Prostate gland (tissue), 2 donors: ENCODE data around the gene ZSCAN30. TPM values are rescaled to one million over a fixed set of nuclear protein-coding genes. Genes with fewer than 3 reads are reported as not detected.

Experiments
- DNase-seq: peaks from one replicate; pipeline ENCODE4 v3.0.0-alpha.2; 2019; ENCODE audit warnings: low spot score
- H3K27ac ChIP-seq, 2 donors: fragments of 200-600 bp; sonication (generic); 2 replicates each; pipeline ENCODE4 v1.5.1; 2017 to 2019
- H3K27me3 ChIP-seq: fragments of 200-600 bp; sonication (generic); replicated peaks from 2 replicates; pipeline ENCODE4 v1.5.1; 2019; ENCODE audit not compliant: insufficient read depth
- H3K36me3 ChIP-seq, 2 donors: fragments of 200-600 bp; sonication (generic); 1 replicate in 1 of 2; 2 replicates in 1 of 2; pipeline versions ENCODE4 v1.5.1 to v1.8.1; 2017 to 2019
- H3K4me1 ChIP-seq: fragments of 200-600 bp; sonication (generic); replicated peaks from 2 replicates; pipeline ENCODE4 v1.5.1; 2019
- H3K4me3 ChIP-seq, 2 donors: fragments of 200-600 bp; sonication (generic); 2 replicates each; pipeline ENCODE4 v1.5.1; 2017 to 2019
- H3K9me3 ChIP-seq: fragments of 200-600 bp; sonication (generic); 2 replicates; pipeline ENCODE4 v1.5.1; 2017
- POLR2A ChIP-seq: fragments of 450-650 bp; IDR thresholded peaks from one replicate; pipeline ENCODE4 v1.6.1; 2016; ENCODE audit warnings: antibody characterized with exemption, mild to moderate bottlenecking
- POLR2AphosphoS5 ChIP-seq: sonication (generic); formaldehyde crosslinking; IDR thresholded peaks from one replicate; pipeline ENCODE4 v1.6.1; 2017; ENCODE audit warnings: antibody characterized with exemption
- WGBS: methylation state at CpG from one replicate; pipeline ENCODE4 v1.1.5; 2018; 5-methylcytosine and 5-hydroxymethylcytosine counted together
- intact Hi-C: fragments of 100-400 bp; cut with DNase I; formaldehyde crosslinking; loops from one replicate; pipeline ENCODE4 v1.14.2; 2022
- total RNA-seq, 2 donors: library from RNA; depleted of rRNA; stranded (reverse); fragments of >200 nt; gene quantifications; one replicate each; pipeline ENCODE4 v1.1.0, GENCODE V29; 2016
- TF ChIP-seq, protein P1 (sequence below), 4 experiments: fragments of 200-600 bp in 2 of 4; fragments of 450-650 bp in 2 of 4; sonication (generic) in 2 of 4; IDR thresholded peaks; 1 replicate in 3 of 4; 2 replicates in 1 of 4; pipeline ENCODE4 v1.5.1; 2016 to 2019; ENCODE audit warnings: antibody characterized with exemption in 4 of 4, mild to moderate bottlenecking in 2 of 4, moderate library complexity in 2 of 4

ZSCAN30 gene
- 10 to 100 TPM; 18.3 to 21.3 TPM for total RNA-seq

DNA sequence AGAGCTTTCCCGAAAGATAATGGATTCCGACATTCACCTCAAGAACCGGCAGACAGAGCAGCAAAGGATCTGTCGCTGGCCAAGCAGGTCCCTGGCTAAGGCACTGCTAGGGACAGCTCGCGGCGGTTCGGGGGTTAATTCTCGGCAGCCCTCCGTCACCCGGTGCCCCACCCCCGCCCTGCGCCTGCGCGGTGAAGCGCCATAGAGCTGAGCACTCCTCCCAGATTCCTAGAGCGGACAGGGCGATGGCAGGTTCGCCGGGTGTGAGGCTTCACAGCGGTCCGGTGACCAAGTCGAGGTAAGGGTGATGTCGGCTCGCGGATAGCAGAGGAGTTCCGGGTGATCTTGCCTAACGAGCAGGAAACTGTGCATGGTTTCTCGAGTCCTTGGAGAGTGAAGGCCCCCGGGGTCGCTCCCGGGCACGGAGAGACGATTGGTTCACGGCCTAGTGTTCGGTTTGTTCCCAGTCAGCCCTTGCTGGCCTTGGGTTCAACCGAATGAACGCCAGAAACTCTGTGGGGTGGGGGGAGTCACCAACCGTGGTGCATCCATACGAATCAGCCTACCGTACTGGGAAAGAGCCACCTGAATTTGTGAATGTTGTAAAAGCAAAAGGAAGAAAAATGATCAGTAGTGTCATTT lies at the start of gene ZSCAN30:
Gene ZSCAN30 (minus strand): TSS at position 136 of the 642 bp plus-strand sequence. CDS start 25,877 bp downstream, outside the sequence.
- H3K4me3 ChIP-seq = peak within 1 kb of the TSS; percentile 53 to 66
- H3K27ac ChIP-seq = peak within 1 kb of the TSS; percentile 80 to 87
- TF ChIP-seq, protein P1, sequence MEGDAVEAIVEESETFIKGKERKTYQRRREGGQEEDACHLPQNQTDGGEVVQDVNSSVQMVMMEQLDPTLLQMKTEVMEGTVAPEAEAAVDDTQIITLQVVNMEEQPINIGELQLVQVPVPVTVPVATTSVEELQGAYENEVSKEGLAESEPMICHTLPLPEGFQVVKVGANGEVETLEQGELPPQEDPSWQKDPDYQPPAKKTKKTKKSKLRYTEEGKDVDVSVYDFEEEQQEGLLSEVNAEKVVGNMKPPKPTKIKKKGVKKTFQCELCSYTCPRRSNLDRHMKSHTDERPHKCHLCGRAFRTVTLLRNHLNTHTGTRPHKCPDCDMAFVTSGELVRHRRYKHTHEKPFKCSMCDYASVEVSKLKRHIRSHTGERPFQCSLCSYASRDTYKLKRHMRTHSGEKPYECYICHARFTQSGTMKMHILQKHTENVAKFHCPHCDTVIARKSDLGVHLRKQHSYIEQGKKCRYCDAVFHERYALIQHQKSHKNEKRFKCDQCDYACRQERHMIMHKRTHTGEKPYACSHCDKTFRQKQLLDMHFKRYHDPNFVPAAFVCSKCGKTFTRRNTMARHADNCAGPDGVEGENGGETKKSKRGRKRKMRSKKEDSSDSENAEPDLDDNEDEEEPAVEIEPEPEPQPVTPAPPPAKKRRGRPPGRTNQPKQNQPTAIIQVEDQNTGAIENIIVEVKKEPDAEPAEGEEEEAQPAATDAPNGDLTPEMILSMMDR (IDR thresholded peaks at IDR 0.05) = no peak
- peak; percentile 91 for TF ChIP-seq POLR2AphosphoS5
- peak; percentile 65 for TF ChIP-seq POLR2A
- under 1% methylated on average over 29 of the region's 41 CpGs for WGBS
- H3K36me3 ChIP-seq = no peaks in the 10 kb centered on the region
- peak; percentile 91 for DNase-seq
- H3K9me3 ChIP-seq = no peaks in the 10 kb centered on the region
- intact Hi-C loops = no loop called here
- no peaks in the 10 kb centered on the region for H3K4me1 ChIP-seq
- no peaks in the 10 kb centered on the region for H3K27me3 ChIP-seq

DNA sequence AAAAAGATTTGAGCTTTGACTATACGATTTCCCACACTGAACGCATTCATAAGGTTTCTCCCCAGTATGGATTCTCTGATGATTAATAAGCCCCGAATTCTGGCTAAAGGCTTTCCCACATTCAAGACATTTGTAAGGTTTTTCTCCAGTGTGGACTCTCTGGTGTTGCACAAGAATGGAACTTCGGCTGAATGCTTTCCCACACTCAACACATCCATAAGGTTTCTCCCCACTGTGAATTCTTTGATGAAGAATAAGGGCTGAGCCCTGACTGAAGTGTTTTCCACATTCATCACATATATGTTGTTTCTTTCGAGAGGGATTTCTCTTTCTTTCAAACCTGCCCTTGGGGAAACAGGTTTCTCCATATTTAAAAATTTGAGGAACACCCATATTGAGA lies 47.3 kb upstream of the ZSCAN30 start:
- Histone ChIP-seq H3K27me3 (no peaks in the 10 kb centered on the region), H3K36me3 (peaks cover 0 to 4% of the 10 kb centered on the region in 2 donors), H3K4me1 (no peaks in the 10 kb centered on the region), H3K4me3 (no peak overlapping the region), H3K27ac (no peak overlapping the region), H3K9me3 (no peaks in the 10 kb centered on the region)
- intact Hi-C loops = no loop called here
- 88% methylated on average over 5 of the region's 5 CpGs for WGBS
- TF ChIP-seq POLR2A (no peak), POLR2AphosphoS5 (no peak)
- TF ChIP-seq, protein P1 (IDR thresholded peaks at IDR 0.05) = no peak
- no peak for DNase-seq

DNA sequence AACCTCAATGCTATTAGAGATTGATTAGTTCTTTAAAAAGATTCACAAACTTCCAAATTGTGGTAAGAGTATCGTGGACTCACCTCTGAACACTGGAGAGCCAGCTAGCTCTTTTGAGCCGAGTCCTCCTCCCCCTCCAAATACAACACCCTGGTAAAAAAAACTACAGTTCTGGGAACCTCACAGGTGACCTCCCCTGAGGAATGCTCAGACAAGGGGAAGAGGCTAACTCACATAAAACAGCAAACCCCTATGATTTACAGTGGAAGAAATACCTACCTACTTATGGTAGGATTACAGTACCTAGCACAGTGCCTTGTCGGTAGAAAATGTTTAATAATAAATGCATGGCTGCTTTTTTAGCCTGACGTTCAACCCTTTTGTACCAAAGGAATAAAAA lies 45.8 kb upstream of the ZSCAN30 start:
- intact Hi-C loops = no loop called here
- Histone ChIP-seq H3K9me3 (no peaks in the 10 kb centered on the region), H3K4me1 (no peaks in the 10 kb centered on the region), H3K27ac (no peak overlapping the region), H3K4me3 (no peak overlapping the region), H3K27me3 (no peaks in the 10 kb centered on the region), H3K36me3 (peaks cover 0 to 4% of the 10 kb centered on the region in 2 donors)
- DNase-seq = no peak
- 77% methylated on average over 4 of the region's 4 CpGs for WGBS
- no peak for TF ChIP-seq POLR2A
- no peak for TF ChIP-seq POLR2AphosphoS5
- TF ChIP-seq, protein P1 (IDR thresholded peaks at IDR 0.05) = no peak

DNA sequence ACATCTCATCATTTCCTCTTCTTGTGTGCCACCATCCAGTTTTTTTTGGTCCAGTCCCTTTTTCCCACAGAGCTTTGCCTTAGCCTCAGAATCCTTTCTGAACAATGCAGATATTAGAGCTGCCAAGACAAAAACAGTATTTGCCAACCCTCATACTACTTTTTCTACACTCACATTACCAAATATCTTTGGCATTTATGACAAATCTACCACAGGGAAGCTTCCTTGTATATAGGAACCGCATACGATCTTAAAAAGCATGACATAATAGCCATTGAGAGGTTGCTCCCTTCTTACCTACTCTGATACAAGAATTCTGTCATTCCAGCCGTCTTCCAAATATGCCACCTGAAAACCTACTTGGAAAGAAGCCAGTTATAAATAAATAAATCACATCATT lies 44.8 kb upstream of the ZSCAN30 start:
- no peaks in the 10 kb centered on the region for H3K9me3 ChIP-seq
- DNase-seq = no peak
- H3K27me3 ChIP-seq = no peaks in the 10 kb centered on the region
- H3K4me1 ChIP-seq = no peaks in the 10 kb centered on the region
- peaks cover 0 to 4% of the 10 kb centered on the region in 2 donors for H3K36me3 ChIP-seq
- TF ChIP-seq POLR2A = no peak
- no peak for TF ChIP-seq POLR2AphosphoS5
- TF ChIP-seq, protein P1 (IDR thresholded peaks at IDR 0.05) = no peak
- 40% methylated on average over 3 of the region's 3 CpGs for WGBS
- no peak overlapping the region for H3K27ac ChIP-seq
- H3K4me3 ChIP-seq = no peak overlapping the region
- intact Hi-C loops = no loop called here

DNA sequence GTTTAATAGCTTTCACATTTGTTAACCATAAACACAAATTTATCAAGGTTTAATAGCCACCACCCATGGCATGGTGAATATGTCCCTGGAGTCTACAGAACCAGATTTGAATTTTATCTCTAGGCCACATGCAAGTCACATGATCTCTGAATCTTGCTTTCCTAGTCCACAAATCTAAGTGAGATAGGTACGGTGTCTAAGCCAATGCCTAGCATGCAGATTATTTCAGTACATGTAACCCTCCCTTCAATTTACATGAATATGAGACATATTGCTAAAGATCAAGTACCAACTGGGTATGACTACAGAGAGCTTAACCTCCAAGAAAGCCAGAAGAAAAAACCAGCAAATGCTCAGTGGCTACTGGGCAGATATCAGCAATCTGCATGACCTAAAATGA lies 44.2 kb upstream of the ZSCAN30 start:
- no peak for TF ChIP-seq POLR2A
- TF ChIP-seq POLR2AphosphoS5 = no peak
- TF ChIP-seq, protein P1 (IDR thresholded peaks at IDR 0.05) = no peak
- DNase-seq = no peak
- WGBS = 97% methylated on average over 1 of the region's 1 CpG
- no peak overlapping the region for H3K27ac ChIP-seq
- no peaks in the 10 kb centered on the region for H3K9me3 ChIP-seq
- no peaks in the 10 kb centered on the region for H3K27me3 ChIP-seq
- peaks cover 0 to 4% of the 10 kb centered on the region in 2 donors for H3K36me3 ChIP-seq
- no peaks in the 10 kb centered on the region for H3K4me1 ChIP-seq
- intact Hi-C loops = no loop called here
- no peak overlapping the region for H3K4me3 ChIP-seq
